GM12873 (cell line): ENCODE data around the gene PPP1R11.

Experiments
- TF ChIP-seq, protein P1 (sequence below): IDR thresholded peaks from 2 replicates; pipeline ENCODE4 v1.5.1; 2012; ENCODE audit warnings: low read depth, mild to moderate bottlenecking, moderate library complexity, low read length, control low read depth; ENCODE audit not compliant: insufficient read depth; ENCODE audit errors: missing control alignments

Gene PPP1R11

DNA sequence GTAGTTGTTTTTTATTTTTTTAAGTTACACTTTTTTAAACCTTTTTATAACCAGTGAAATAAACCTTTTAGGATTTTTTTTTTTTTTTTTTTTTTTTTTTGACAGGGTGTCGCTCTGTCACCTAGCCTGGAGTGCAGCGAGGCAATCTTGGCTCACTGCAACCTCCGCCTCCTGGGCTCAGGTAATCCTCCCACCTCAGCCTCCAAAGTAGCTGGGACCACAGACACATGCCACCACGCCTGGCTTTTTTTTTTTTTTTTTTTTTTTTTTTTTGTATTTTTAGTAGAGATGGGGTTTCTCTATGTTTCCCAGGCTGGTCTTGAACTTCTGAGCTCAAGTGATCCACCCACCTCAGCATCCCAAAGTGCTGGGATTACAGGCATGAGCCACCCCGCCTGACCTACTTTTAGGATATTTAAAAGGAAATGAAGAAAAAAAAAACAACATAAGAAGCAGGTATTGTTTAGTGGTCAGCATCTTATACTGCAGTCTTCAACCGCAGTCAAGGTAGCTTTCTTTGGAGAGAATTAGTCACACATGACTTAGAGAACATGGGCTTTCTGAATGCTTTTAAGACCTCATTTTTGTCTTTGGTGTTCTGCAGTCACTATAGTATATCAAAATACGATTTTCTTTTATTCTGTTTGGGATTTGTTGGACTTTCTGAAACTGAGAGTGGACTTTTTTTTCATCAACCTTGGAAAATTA, 4.4 kb upstream of the PPP1R11 start:
- TF ChIP-seq, protein P1, sequence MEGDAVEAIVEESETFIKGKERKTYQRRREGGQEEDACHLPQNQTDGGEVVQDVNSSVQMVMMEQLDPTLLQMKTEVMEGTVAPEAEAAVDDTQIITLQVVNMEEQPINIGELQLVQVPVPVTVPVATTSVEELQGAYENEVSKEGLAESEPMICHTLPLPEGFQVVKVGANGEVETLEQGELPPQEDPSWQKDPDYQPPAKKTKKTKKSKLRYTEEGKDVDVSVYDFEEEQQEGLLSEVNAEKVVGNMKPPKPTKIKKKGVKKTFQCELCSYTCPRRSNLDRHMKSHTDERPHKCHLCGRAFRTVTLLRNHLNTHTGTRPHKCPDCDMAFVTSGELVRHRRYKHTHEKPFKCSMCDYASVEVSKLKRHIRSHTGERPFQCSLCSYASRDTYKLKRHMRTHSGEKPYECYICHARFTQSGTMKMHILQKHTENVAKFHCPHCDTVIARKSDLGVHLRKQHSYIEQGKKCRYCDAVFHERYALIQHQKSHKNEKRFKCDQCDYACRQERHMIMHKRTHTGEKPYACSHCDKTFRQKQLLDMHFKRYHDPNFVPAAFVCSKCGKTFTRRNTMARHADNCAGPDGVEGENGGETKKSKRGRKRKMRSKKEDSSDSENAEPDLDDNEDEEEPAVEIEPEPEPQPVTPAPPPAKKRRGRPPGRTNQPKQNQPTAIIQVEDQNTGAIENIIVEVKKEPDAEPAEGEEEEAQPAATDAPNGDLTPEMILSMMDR = no peak

DNA sequence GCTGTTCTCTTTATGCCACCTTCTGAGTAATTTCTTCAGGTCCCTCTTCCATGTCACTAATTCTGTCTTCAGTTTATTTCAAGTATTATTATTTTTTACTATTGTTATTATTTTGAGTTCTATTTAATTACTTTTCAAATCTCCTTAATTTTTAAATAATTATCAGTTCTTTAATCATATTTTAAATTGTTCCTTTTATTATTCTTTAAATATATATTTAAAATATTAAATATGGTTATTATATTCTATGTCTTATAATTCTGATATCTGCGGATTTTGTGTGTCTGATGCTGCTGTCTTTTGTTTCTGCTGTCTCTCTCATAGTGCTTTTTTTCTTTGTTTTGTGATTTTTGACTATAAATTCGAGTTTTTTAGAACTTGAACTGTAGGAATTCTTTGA, 3.7 kb upstream of the PPP1R11 start:
- TF ChIP-seq, protein P1 = no peak

DNA sequence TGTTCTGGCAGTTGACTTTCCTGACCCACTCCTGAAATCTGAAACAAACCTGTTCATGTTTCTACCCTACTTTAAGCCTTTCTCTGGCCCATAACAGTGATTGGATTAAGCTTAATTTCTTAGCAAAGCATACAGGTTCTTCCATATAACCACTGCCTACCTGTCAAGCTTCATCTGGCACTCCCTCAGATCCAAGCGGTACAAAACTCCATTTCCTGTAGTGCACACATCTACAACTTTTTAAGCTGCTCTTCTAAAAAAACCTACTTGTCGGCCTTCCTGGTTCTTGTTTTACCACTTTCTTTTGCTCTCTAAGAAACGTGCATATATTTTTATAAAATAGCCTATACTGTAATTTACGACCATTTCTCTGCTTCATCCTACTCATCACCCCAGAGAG, 916 bp upstream of the PPP1R11 start:
- TF ChIP-seq, protein P1 = no peak

DNA sequence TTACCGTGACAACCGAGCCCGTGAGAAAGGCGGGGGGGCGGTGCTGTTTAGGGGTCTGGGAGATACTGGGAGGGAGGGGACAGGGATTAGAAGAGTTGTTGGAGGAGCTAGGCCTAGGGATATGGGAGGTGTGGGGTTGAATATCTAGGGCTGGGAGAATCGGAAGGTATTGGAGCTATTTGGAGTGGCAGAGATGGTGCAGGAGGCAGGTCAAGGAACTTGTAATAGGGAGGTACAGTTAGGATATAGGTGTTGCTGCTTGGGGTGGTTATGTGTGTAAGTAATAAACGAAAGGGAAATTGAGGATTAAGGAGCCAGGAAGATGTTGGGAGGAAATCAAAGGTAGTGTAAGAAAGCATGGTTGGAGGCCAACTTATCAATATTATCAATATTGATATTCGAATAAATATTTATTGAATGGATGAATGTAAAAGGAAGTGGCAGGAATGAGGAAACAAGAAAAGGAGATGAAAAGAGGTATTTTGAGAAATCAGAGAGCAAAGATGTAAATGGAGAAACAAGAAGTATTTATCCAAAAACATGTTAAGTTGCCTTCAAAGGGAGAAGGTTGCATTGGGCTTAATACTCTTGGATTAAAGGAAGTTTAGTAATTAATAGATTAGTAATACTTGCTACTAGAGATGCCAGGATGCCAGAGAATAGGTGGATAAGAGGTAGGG, 602 bp downstream of the PPP1R11 start:
- TF ChIP-seq, protein P1 = no peak

DNA sequence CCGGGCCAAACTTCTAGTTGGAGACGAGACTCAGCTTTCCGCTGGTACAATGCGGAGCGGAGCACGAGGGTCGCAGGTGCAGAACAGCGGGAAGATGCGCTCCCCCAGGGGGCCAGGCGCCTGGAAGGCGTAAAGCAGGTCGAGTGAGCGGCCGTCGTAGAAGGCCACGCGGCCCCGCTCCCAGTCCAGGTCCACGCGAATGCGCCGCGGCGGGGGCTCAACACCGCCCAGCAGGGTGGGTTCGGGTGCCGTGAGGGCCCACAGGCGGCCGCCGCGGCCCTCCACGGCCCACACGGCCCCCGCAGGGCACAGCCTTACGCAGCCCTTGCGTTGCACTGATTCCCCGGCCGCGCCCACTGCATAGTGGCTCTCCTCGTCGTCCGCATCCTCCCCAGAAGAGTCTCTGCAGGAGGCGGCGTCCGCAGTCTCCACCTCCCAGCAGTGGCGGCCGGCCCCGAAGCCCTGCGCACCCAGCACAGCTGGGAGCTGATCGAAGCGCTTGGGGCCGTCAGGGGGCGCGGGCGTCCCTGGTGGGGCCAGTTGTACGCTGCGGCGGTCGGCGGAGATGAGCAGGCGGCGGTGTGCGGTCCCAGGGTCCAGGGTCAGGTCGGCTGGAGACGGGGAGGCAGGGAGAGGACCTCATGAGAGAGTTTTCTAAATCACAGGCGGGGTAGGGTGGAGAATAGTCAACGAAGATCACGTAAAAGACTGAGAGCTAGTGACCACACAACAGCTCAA, 4.3 kb downstream of the PPP1R11 start:
- TF ChIP-seq, protein P1 = no peak

DNA sequence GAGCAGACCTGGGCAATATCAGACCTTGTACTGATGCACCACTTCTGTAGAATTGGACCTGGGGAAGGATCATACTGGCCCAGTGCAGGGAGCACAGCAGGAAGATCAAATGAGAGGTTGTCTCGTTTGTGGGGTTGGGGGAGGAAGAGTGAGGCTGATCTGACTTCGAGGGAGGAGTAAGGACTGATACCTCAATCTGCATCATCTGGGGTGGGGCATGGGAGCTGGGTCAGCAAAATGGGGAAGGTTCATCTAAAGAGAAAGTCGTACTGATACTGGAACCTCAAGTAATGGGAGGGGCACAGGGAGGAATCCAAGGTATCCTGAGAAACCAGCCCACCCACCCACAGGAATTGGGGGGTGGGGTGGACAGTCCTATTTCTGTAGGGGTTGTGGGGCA, 4.9 kb downstream of the PPP1R11 start:
- TF ChIP-seq, protein P1 = no peak
